H1 (cell line): ENCODE data around the gene SIRT5.

Experiments
- RAD21 ChIP-seq, 2 experiments: IDR thresholded peaks in 1 of 2; conservative IDR thresholded peaks in 1 of 2; 2 replicates each; pipeline ENCODE4 v1.6.1; 2011; ENCODE audit warnings: low read depth in 2 of 2, low read length in 2 of 2, improper control_type of control experiment in 1 of 2, inconsistent platforms in 1 of 2, mild to moderate bottlenecking in 1 of 2, moderate library complexity in 1 of 2
- TF ChIP-seq, protein P1 (sequence below), 3 experiments: IDR thresholded peaks; 1 replicate in 2 of 3; 2 replicates in 1 of 3; pipeline versions ENCODE4 v1.5.1 to v1.6.1; 2011; ENCODE audit warnings: low read length in 3 of 3, mild to moderate bottlenecking in 3 of 3, inconsistent platforms in 2 of 3, low read depth in 1 of 3, moderate library complexity in 1 of 3; ENCODE audit not compliant: insufficient read depth in 1 of 3; ENCODE audit errors: control extremely low read depth in 1 of 3

DNA sequence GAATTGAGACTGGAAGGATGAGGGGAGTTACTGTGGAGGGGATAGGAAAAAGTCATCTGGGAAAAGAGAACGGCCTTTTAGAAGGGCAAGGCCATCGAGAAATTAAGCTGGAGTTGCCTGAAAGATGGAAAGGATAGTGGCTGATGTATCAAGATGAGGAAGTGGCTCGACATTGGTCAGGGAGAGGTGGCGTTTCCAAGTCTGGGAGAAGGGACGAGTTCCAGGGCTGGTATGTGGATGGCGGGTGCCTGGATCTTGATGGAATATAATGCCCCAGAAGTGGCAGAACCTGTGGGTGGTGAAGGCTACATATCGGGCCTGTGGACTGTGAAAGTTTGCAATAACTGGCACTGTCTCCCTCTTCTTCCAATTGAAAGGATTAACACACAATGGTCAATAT, 2.2 kb upstream of the SIRT5 start:
- TF ChIP-seq, protein P1, sequence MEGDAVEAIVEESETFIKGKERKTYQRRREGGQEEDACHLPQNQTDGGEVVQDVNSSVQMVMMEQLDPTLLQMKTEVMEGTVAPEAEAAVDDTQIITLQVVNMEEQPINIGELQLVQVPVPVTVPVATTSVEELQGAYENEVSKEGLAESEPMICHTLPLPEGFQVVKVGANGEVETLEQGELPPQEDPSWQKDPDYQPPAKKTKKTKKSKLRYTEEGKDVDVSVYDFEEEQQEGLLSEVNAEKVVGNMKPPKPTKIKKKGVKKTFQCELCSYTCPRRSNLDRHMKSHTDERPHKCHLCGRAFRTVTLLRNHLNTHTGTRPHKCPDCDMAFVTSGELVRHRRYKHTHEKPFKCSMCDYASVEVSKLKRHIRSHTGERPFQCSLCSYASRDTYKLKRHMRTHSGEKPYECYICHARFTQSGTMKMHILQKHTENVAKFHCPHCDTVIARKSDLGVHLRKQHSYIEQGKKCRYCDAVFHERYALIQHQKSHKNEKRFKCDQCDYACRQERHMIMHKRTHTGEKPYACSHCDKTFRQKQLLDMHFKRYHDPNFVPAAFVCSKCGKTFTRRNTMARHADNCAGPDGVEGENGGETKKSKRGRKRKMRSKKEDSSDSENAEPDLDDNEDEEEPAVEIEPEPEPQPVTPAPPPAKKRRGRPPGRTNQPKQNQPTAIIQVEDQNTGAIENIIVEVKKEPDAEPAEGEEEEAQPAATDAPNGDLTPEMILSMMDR (IDR thresholded peaks at IDR 0.05; ENCODE audit: control extremely low read depth in 1 of 3, insufficient read depth in 1 of 3, low read depth in 1 of 3, low read length in 3 of 3): no peak
- TF ChIP-seq RAD21 (IDR thresholded peaks at IDR 0.05 in 1 of 2, conservative IDR thresholded peaks at IDR 0.05 in 1 of 2; ENCODE audit: low read depth in 2 of 2, low read length in 2 of 2): no peak
